Spinal cord (tissue), 10 donors: ENCODE data around the gene APP. TPM values are rescaled to one million over a fixed set of nuclear protein-coding genes. Genes with fewer than 3 reads are reported as not detected.
"Not testable (repeated sequence)": the region's sequence is repeated elsewhere in the genome, so short reads cannot be mapped to it uniquely, and the experiment has no call there.

Source experiments
- DNase-seq, 6 donors: peaks; one replicate each; pipeline versions ENCODE4 v3.0.0 to v3.0.0-alpha.2; 2013 to 2015; ENCODE audit warnings: low spot score in 6 of 6, low read depth in 4 of 6
- H3K27ac ChIP-seq: one replicate; pipeline ENCODE4 v1.5.1; 2013; ENCODE audit warnings: low read depth, low read length, control low read depth
- H3K27me3 ChIP-seq: one replicate; pipeline ENCODE4 v1.6.1; 2013; ENCODE audit warnings: low read length; ENCODE audit not compliant: control insufficient read depth, insufficient read depth
- H3K36me3 ChIP-seq: one replicate; pipeline ENCODE4 v1.6.1; 2013; ENCODE audit warnings: low read length; ENCODE audit not compliant: control insufficient read depth, insufficient read depth
- H3K4me1 ChIP-seq: one replicate; pipeline ENCODE4 v1.6.1; 2013; ENCODE audit warnings: low read length; ENCODE audit not compliant: control insufficient read depth, insufficient read depth
- H3K4me3 ChIP-seq: one replicate; pipeline ENCODE4 v1.5.1; 2013; ENCODE audit warnings: low read depth, low read length, control low read depth
- H3K9me3 ChIP-seq: one replicate; pipeline ENCODE4 v1.6.1; 2013; ENCODE audit warnings: low read length; ENCODE audit not compliant: control insufficient read depth, insufficient read depth
- WGBS: methylation state at CpG from one replicate; pipeline ENCODE4 v1.1.5; 2013; ENCODE audit warnings: missing lambda C conversion rate; ENCODE audit not compliant: insufficient coverage; 5-methylcytosine and 5-hydroxymethylcytosine counted together
- polyA plus RNA-seq, 2 donors: library from polyadenylated mRNA; unstranded; fragments of 120-200 nt; gene quantifications; one replicate each; pipeline ENCODE4 v1.2.1, GENCODE V29; 2013; ENCODE audit not compliant: insufficient read length in 2 of 2
- total RNA-seq, 2 donors: library from RNA; depleted of rRNA in 1 of 2; stranded (reverse); fragments of 120-200 nt in 1 of 2; fragments of >200 nt in 1 of 2; gene quantifications; one replicate each; pipeline versions ENCODE4 v1.2.3 to v1.2.4, GENCODE V29; 2013 to 2014
- donor health status: healthy.

The APP gene
- total and polyA plus RNA-seq, 4 donors, result 606 to 947 (median 855) TPM

DNA sequence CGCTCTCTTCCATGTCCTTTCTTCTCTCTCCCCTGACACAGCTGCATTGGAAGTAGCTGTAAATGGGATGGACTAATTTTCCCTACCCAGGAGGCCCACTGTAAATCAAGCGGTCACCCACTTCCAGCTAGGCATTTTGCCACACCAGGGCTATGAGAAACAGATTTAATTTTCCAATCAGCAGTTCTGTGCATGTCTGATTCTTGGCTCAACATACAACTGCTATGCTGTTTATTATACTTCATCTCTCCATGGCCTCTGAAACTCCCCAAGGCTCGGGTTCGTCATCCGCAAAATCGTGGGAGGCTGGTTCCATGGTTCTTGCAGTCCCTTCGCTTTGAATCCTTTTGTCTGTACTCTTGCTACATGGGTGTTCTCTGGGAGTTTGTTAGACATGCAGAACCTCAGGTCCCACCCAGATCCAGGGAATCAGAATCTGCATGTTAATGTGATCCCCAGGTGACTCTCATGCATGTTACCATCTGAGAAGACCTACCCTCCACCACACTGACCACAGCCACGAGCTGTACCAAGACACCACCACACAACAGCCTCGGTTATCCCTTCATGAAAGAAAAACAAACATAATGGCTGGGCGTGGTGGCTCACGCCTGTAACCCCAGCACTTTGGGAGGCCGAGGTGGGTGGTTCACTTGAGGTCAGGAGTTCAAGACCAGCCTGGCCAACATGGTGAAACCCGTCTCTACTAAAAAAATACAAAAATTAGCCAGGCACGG, 245.3 kb downstream of the APP start:
- no peaks in the 10 kb centered on the region for H3K36me3 ChIP-seq
- no peak overlapping the region for H3K27ac ChIP-seq
- peaks cover 7% of the 10 kb centered on the region for H3K4me1 ChIP-seq
- no peaks in the 10 kb centered on the region for H3K27me3 ChIP-seq
- 91% methylated on average over 9 of the region's 14 CpGs for WGBS
- no peak overlapping the region for H3K4me3 ChIP-seq
- H3K9me3 ChIP-seq, result no peaks in the 10 kb centered on the region
- peak in 1 of 6 donors; percentile 45 for DNase-seq

DNA sequence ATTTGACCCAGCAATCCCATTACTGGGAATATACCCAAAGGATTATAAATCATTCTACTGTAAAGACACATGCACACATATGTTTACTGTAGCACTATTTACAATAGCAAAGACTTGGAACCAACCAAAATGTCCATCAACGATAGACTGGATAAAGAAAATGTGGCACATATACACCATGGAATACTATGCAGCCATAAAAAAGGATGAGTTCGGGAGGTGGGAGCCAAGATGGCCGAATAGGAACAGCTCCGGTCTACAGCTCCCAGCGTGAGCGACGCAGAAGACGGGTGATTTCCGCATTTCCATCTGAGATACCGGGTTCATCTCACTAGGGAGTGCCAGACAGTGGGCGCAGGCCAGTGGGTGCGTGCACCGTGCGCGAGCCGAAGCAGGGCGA, 252.4 kb downstream of the APP start:
- 100% methylated on average over 1 of the region's 17 CpGs for WGBS
- DNase-seq, H3K4me1 ChIP-seq, H3K27ac ChIP-seq, H3K27me3 ChIP-seq, H3K9me3 ChIP-seq, H3K4me3 ChIP-seq, H3K36me3 ChIP-seq: not testable (repeated sequence)

DNA sequence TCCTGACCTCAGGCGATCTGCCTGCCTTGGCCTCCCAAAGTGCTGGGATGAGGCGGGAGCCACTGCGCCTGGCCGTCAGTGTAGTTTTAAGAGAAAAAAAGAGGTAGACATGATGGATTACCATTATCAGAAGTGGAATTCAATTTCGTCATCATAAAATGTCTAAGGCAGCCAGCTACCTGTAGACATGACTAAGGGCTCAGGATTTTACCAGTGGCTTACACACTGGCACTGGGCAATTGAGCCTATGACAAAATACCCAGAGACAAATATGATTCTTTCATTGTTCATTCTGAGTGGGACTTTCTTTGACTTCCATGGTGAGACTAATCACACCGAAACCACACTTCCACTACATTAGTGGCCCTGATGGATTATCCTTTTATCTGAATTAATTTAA, 254.3 kb downstream of the APP start:
- no peaks in the 10 kb centered on the region for H3K27me3 ChIP-seq
- WGBS, result 95% methylated on average over 5 of the region's 6 CpGs
- H3K9me3 ChIP-seq, result no peaks in the 10 kb centered on the region
- no peaks in the 10 kb centered on the region for H3K36me3 ChIP-seq
- no peak for DNase-seq
- H3K4me1 ChIP-seq, result peaks cover 10% of the 10 kb centered on the region
- no peak overlapping the region for H3K4me3 ChIP-seq
- no peak overlapping the region for H3K27ac ChIP-seq

DNA sequence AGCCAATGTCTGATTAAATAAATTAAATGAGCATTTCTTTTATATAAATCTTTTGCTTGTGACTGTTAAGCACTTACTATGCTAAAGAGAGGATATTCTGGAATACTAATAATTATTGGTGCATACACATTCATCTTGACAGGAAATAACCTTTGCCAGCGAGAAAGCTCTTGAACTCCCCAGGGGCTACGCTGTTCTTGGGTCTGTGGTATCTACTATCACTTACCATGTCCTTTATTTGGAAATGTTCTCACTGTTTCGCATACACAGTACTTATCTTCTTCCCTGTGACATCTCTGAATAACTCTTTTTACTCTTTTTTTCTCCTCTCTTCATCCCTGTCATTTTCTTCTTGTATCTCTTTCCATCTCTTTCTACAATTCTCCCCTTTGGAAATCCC, 257.1 kb downstream of the APP start:
- Histone ChIP-seq H3K4me1 (peaks cover 10% of the 10 kb centered on the region), H3K27ac (no peak overlapping the region), H3K9me3 (no peaks in the 10 kb centered on the region), H3K27me3 (no peaks in the 10 kb centered on the region), H3K36me3 (no peaks in the 10 kb centered on the region), H3K4me3 (no peak overlapping the region)
- 69% methylated on average over 3 of the region's 3 CpGs for WGBS
- DNase-seq, result no peak

DNA sequence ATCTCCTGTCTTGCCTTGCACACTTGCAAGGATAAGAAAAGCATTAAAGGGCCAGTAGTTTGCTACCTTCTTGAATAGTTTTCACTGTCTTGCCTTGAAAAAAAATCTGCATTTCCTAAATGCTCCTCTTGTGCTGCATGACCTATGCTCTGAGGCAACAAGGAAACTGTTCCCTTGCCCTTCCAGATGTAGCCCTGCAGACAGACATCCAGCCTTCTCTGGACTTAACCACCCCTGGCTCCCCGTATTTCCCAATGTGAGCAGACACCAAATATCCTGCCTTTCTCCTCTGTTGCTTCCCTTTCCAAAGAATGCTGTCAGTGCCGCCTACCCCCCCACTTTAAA, 258.2 kb downstream of the APP start:
- Histone ChIP-seq H3K27ac (peak overlapping the region; percentile 7), H3K27me3 (no peaks in the 10 kb centered on the region), H3K9me3 (no peaks in the 10 kb centered on the region), H3K4me3 (no peak overlapping the region), H3K4me1 (peaks cover 12% of the 10 kb centered on the region), H3K36me3 (no peaks in the 10 kb centered on the region)
- no peak for DNase-seq
- WGBS, result 67% methylated on average over 1 of the region's 2 CpGs

DNA sequence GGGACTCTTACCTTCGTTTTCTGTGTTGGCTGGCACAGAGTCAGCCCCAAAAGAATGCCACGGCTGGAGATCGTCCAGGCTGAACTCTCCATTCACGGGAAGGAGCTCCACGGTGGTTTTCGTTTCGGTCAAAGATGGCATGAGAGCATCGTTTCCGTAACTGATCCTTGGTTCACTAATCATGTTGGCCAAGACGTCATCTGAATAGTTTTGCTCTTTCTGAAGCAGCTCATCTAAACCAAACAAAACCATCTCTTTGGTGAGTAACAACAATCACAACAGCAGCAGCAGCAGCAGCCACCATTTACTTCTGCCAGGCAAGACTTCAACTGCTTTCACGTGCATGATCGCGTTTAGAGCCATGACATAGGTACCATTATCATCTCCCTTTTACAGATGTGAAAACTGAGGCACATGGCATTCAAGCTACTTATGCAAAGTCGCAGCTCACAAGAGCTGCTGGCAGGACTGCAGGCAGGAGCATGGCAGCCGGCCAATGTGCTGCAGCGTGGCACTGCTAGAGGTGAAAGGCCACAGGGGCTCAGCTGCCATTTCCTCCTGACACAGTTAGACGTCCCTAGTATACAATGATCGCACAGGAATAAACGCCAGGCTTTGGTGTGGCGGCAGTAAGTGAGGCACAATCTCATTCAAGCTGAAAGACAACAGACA, 258.7 kb downstream of the APP start:
- peak in 1 of 6 donors; percentile 53 for DNase-seq
- H3K4me3 ChIP-seq, result no peak overlapping the region
- 65% methylated on average over 16 of the region's 20 CpGs for WGBS
- H3K27me3 ChIP-seq, result no peaks in the 10 kb centered on the region
- no peak overlapping the region for H3K27ac ChIP-seq
- no peaks in the 10 kb centered on the region for H3K36me3 ChIP-seq
- H3K9me3 ChIP-seq, result no peaks in the 10 kb centered on the region
- H3K4me1 ChIP-seq, result peaks cover 12% of the 10 kb centered on the region

DNA sequence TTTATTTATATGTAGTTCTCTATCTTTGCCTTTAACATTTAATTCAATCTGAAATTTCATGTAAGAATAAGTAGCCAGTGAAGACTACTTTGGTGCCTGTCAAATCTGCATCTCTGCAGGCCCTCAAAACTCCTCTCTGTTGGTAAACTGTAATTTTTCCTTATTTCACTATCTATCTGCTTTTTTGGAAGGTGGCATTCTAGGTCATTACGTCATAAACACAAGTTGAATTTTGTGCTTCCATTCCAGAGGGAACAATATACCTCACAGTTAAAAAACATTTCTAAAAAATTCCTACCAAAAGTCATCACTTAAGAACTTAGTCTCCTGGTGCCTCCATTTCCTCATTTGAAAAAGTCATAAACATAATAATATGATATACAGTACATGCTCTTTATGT, 259.8 kb downstream of the APP start:
- Histone ChIP-seq H3K4me3 (no peak overlapping the region), H3K27me3 (no peaks in the 10 kb centered on the region), H3K9me3 (no peaks in the 10 kb centered on the region), H3K27ac (no peak overlapping the region), H3K36me3 (no peaks in the 10 kb centered on the region), H3K4me1 (peaks cover 12% of the 10 kb centered on the region)
- WGBS, result no CpG with 5 or more reads among the region's 1 CpG
- DNase-seq, result no peak

DNA sequence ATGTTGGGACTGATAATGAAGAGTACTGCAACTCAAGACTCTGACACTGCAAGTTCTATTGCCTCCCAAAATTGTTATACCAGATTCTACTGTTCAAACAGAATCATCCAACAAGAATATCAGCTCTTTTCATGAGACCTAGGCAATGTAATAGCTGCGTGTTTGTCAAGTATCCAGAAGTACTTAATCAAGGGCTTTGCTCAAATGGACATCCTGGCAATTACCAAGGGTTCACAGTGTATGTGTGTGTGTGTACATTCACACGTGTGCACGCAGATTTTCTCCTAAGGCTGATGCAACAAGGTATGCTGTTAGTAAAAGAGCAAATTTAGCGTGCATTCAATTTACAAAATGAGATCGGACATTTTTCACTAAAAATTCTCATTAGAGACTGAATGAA, 261.2 kb downstream of the APP start:
- peaks cover 17% of the 10 kb centered on the region for H3K4me1 ChIP-seq
- no peak overlapping the region for H3K4me3 ChIP-seq
- 29% methylated on average over 1 of the region's 5 CpGs for WGBS
- H3K36me3 ChIP-seq, result no peaks in the 10 kb centered on the region
- no peaks in the 10 kb centered on the region for H3K27me3 ChIP-seq
- no peak overlapping the region for H3K27ac ChIP-seq
- DNase-seq, result no peak
- no peaks in the 10 kb centered on the region for H3K9me3 ChIP-seq

DNA sequence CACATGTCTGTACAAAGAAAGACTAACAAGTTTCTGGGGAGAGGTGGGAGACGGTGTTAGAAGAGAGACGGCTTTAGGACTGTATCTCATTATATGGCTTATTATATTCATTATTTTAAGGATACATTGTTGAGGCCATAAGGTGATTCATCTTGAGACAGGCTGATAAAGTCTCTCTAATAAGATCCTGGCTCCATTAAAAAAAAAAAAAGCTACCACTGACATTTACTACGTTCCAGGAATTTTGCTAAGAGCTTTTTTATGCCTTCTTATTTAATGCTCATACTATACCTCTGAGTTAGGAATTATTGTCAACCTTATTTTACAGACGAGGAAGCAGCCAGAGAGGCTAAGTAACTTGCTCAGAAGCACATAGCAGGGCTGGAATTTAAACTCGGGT, 262.1 kb downstream of the APP start:
- 100% methylated on average over 1 of the region's 5 CpGs for WGBS

More for the DNA sequence above, 262.1 kb downstream of the APP start:
- Histone ChIP-seq H3K9me3 (no peaks in the 10 kb centered on the region), H3K27me3 (no peaks in the 10 kb centered on the region), H3K4me3 (no peak overlapping the region), H3K27ac (peak overlapping the region; percentile 37), H3K36me3 (no peaks in the 10 kb centered on the region), H3K4me1 (peaks cover 17% of the 10 kb centered on the region)
- DNase-seq, result no peak
